Globus pallidus (tissue), 1 donor: ENCODE measurements around the gene PLCB3.

ENCODE experiments used
- DNase-seq: peaks from one replicate; pipeline ENCODE4 v3.0.0-alpha.2; 2015; ENCODE audit warnings: low spot score

PLCB3 gene

GRCh38 chr11:64287676-64288352 lies 36.5 kb downstream of the PLCB3 start:
- no peak for DNase-seq

- no peak for DNase-seq
Observed at GRCh38 chr11:64288353-64288750, 37.0 kb downstream of the PLCB3 start.

- no peak for DNase-seq
Observed at GRCh38 chr11:64289002-64289564, 37.8 kb downstream of the PLCB3 start.

- DNase-seq: no peak
Observed at GRCh38 chr11:64290352-64291261, 39.3 kb downstream of the PLCB3 start.

- DNase-seq: no peak
Observed at GRCh38 chr11:64291262-64291751, 40.0 kb downstream of the PLCB3 start, which contains the start of gene KCNK4. KCNK4 (plus strand) TSS chr11:64291302; CDS start chr11:64293019, 1,717 bp downstream.

GRCh38 chr11:64291752-64292459 lies 40.6 kb downstream of the PLCB3 start:
- DNase-seq: no peak

- no peak for DNase-seq
Observed at GRCh38 chr11:64292460-64293254, 41.3 kb downstream of the PLCB3 start.

GRCh38 chr11:64294774-64295173 lies 43.4 kb downstream of the PLCB3 start:
- no peak for DNase-seq

GRCh38 chr11:64295760-64296159 lies 44.4 kb downstream of the PLCB3 start:
- no peak for DNase-seq

GRCh38 chr11:64296236-64296635 lies 44.9 kb downstream of the PLCB3 start:
- no peak for DNase-seq

GRCh38 chr11:64296830-64297698 lies 45.7 kb downstream of the PLCB3 start:
- DNase-seq: no peak

GRCh38 chr11:64297699-64298358 lies 46.5 kb downstream of the PLCB3 start:
- no peak for DNase-seq

GRCh38 chr11:64298966-64299846 lies 47.9 kb downstream of the PLCB3 start:
- peak; percentile 78 for DNase-seq

GRCh38 chr11:64299847-64300648 lies 48.7 kb downstream of the PLCB3 start, which contains the start of gene CATSPERZ:
CATSPERZ (plus strand) TSS chr11:64300358; CDS start chr11:64300411, 53 bp downstream.
- no peak for DNase-seq

- DNase-seq: no peak
Observed at GRCh38 chr11:64303109-64304031, 52.0 kb downstream of the PLCB3 start.

GRCh38 chr11:64304032-64304315 lies 52.6 kb downstream of the PLCB3 start:
- DNase-seq: peak; percentile 26
